Mucosa of descending colon (tissue), 3 donors: ENCODE data around the gene ATG7. TPM values are rescaled to one million over a fixed set of nuclear protein-coding genes. Genes with fewer than 3 reads are reported as not detected.
"Not testable (repeated sequence)": the region's sequence is repeated elsewhere in the genome, so short reads cannot be mapped to it uniquely, and the experiment has no call there.

ENCODE experiments used
- ATAC-seq: fragments of 200-7000 bp; cut with Tn5 transposase; one replicate; pipeline ENCODE4 v1.9.1; 2020; ENCODE audit warnings: mild to moderate bottlenecking, moderate library complexity
- DNase-seq, 3 donors: peaks; one replicate each; pipeline ENCODE4 v3.0.0-alpha.2; 2020
- H3K36me3 ChIP-seq: fragments of 200-600 bp; one replicate; pipeline ENCODE4 v1.8.0; 2021; ENCODE audit warnings: low read depth, mild to moderate bottlenecking
- H3K4me1 ChIP-seq: fragments of 200-600 bp; one replicate; pipeline ENCODE4 v1.8.0; 2021; ENCODE audit warnings: low read depth, mild to moderate bottlenecking
- H3K4me3 ChIP-seq: fragments of 200-600 bp; one replicate; pipeline ENCODE4 v1.8.0; 2021; ENCODE audit warnings: mild to moderate bottlenecking
- H3K9me3 ChIP-seq: fragments of 200-600 bp; one replicate; pipeline ENCODE4 v1.8.0; 2021; ENCODE audit warnings: mild to moderate bottlenecking
- intact Hi-C, 2 donors: fragments of 100-400 bp; cut with DNase I in 1 of 2; cut with micrococcal nuclease in 1 of 2; formaldehyde crosslinking; loops; one replicate each; pipeline versions ENCODE4 v1.11.0 to v1.11.1; 2022; cut with DNase I, micrococcal nuclease
- total RNA-seq, 3 donors: library from RNA; stranded (reverse); fragmentation: NEBNext Ultra II Directional in 2 of 3; extraction: Animal tissue kit (Norgen Biotek cat#: 25700) in 2 of 3; gene quantifications; one replicate each; pipeline versions ENCODE4 v1.2.1 to v1.2.4, GENCODE V29; 2021 to 2023
- TF ChIP-seq, protein P1 (sequence below): fragments of 200-600 bp; IDR thresholded peaks from one replicate; pipeline ENCODE4 v1.8.0; 2022; ENCODE audit warnings: antibody characterized with exemption, mild to moderate bottlenecking
- donor health status: DM: no; HTN: no; CAD: no; lungs with moderate emphysema.
- donor health status: DM: no; HTN: no; CAD: no.
- donor health status: DM: no; HTN: yes; CAD: no.

ATG7 gene
- total RNA-seq, 3 donors from 2014 or later: 40.4 to 49.6 (median 43.3) TPM

DNA sequence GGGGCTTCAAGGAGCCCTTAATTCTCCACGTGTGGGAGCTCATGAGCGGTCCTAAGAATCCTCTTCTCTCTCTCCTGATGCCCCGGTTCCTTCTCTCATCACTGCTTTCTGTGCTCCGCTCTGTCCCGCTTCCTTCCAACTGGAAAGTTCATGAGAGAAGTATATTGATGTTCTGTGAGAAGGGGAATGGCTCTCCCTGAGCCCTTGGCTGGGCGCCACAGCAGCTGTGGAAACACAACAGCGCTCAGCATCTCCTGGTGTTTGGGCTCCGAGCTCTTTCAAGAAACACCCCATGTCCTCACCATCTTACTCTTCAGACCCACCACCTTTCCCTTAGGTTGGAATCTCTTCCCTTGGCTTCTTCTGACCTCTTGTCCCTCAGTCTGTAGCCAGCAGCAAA, 209.8 kb downstream of the ATG7 start:
- no peak overlapping the region for H3K4me3 ChIP-seq
- peaks cover 4% of the 10 kb centered on the region for H3K4me1 ChIP-seq
- no peaks in the 10 kb centered on the region for H3K36me3 ChIP-seq
- DNase-seq (peak; percentile 47 to 57 (median 50)), ATAC-seq (peak; percentile 22)
- TF ChIP-seq, protein P1, sequence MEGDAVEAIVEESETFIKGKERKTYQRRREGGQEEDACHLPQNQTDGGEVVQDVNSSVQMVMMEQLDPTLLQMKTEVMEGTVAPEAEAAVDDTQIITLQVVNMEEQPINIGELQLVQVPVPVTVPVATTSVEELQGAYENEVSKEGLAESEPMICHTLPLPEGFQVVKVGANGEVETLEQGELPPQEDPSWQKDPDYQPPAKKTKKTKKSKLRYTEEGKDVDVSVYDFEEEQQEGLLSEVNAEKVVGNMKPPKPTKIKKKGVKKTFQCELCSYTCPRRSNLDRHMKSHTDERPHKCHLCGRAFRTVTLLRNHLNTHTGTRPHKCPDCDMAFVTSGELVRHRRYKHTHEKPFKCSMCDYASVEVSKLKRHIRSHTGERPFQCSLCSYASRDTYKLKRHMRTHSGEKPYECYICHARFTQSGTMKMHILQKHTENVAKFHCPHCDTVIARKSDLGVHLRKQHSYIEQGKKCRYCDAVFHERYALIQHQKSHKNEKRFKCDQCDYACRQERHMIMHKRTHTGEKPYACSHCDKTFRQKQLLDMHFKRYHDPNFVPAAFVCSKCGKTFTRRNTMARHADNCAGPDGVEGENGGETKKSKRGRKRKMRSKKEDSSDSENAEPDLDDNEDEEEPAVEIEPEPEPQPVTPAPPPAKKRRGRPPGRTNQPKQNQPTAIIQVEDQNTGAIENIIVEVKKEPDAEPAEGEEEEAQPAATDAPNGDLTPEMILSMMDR: no peak
- intact Hi-C loops: no loop called here
- H3K9me3 ChIP-seq: no peaks in the 10 kb centered on the region

DNA sequence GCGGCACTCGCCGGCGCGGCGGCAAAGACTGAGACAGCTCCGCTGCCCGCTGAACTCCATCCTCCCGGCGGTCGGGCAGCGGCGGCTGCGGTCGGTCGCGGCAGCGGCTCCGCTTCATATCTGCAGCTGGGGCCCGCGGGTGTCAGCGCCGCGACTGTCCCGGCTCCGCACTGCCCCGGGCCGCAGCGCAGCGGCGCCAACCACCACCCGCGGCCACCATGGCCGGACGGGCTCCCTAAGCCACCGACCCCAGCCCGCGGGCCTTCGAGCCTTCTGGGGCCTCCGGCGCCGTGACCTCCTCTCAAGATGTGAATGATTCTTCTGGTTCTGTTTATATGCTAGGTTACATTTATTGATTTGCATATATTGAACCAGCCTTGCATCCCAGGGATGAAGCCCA, 216.2 kb downstream of the ATG7 start:
- ATAC-seq, intact Hi-C loops, H3K9me3 ChIP-seq, H3K36me3 ChIP-seq, DNase-seq, H3K4me3 ChIP-seq, H3K4me1 ChIP-seq: not testable (repeated sequence)

DNA sequence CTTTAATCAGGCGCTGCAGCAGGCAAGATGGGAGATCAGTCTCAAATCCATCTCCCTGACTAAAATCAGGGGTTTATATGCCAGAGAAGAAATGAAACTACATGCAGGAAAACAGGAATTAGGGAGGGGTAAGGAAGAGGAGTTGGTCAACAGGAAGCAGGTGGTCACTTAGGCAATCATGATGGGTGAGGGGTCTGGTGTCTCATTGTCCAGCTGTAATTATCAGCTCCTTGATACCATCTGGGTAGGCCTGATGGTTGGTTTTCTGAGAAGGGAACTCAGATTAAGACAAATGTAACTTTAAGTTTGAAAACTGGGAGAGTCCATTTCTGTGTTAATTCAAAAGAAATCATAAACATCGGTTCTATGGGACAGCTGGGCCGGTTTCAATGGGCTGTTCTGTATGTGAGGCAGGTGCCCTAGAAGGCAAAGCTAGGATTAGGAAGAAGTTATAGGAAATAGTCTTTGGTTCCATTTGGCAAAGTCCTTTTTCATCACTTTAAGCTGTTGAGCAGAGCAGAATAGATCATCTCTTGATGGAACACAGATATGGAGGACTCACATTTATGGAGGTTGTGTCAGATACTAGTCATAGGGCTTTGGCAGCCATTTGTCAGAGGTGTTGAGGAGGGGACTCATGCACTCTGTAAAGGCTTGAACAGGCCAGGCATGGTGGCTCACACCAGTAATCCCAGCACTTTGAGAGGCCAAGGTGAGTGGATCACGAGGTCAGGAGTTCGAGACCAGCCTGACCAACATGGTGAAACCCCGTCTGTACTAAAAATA, 222.1 kb downstream of the ATG7 start:
- Histone ChIP-seq H3K36me3 (no peaks in the 10 kb centered on the region), H3K4me1 (peaks cover 6% of the 10 kb centered on the region), H3K4me3 (no peak overlapping the region), H3K9me3 (peaks cover 4% of the 10 kb centered on the region)
- DNase-seq (no peak), ATAC-seq (no peak)
- intact Hi-C loops: no loop called here
- TF ChIP-seq, protein P1: no peak

DNA sequence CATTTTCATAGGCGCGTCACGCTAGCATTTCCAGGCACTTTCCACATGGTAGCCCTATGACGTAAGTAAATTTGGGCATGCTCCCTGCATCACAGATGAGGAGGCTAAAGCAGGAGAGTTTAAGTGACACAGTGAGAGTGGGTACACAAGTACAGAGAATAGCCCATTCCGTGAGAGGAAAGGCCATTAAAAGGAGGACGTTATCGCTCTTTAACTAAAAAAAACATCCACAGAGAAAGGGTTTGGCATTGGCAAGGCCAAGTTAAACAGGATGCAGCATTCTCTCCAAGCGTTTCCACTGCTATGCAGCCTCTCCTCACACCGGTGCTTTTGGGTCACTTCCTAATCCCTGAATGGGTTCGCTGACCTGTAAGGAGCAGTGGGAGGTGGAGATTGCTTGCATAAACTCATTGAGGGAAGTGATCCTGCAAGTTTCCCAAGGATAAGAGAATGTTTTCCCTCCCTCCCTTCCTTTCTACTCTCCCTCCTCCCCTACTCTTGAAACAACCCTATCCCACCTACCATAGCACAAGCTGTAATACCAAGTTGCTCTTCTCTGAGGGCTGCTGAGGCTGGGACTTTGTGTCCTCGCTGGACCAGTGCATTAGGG, 223.9 kb downstream of the ATG7 start:
- Histone ChIP-seq H3K9me3 (peaks cover 4% of the 10 kb centered on the region), H3K36me3 (no peaks in the 10 kb centered on the region), H3K4me3 (no peak overlapping the region), H3K4me1 (peaks cover 6% of the 10 kb centered on the region)
- TF ChIP-seq, protein P1: no peak
- ATAC-seq (no peak), DNase-seq (no peak)
- intact Hi-C loops: no loop called here

DNA sequence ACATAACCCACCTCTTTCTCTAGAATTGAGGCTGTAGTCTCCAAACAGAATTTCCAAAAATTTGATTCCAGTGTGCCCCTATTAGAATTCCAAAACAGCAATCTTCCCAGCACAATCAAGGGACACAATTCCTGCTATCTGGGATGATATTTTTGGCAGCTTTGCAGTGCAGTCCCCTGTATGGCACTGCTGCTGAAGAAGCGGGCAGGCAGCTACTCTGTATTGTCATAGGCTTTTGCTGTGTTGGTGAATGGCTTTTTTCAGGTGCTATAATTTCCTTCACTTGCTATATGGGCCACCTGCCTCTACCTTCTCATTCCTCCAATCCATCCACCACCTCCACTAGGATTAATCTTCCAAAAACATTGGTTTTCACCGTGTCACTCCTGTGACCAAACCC, 226.0 kb downstream of the ATG7 start:
- intact Hi-C loops: no loop called here

DNA sequence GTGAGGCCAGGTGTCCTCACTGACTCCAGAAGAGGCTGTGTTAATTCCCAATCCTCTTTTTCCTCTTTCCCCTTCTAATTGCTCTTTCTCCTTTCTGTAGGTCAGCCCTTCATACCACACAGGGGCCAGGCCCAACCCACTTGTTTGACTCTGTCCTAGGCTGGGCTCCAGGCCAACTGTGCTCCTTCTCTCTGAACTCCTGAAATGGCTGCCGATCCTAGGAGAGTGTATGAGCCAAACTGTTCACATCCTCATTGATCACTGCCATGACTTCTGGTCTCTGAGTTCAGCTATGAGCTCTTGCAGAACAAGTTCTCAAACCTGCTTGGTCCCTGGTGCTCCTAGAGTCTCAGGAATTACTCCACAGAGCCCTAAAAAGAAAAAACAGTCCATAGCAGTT, 226.4 kb downstream of the ATG7 start:
- intact Hi-C loops: no loop called here
- Histone ChIP-seq H3K9me3 (peaks cover 4% of the 10 kb centered on the region), H3K4me1 (peaks cover 6% of the 10 kb centered on the region), H3K4me3 (no peak overlapping the region), H3K36me3 (no peaks in the 10 kb centered on the region)
- DNase-seq: peak; percentile 60 to 72 (median 64)
- TF ChIP-seq, protein P1: no peak
- ATAC-seq: peak; percentile 86

More for the DNA sequence above, 226.0 kb downstream of the ATG7 start:
- H3K36me3 ChIP-seq: no peaks in the 10 kb centered on the region
- TF ChIP-seq, protein P1: no peak
- peaks cover 4% of the 10 kb centered on the region for H3K9me3 ChIP-seq
- H3K4me1 ChIP-seq: peaks cover 6% of the 10 kb centered on the region
- ATAC-seq: no peak
- no peak for DNase-seq
- no peak overlapping the region for H3K4me3 ChIP-seq
